HPDE6-E6E7 (cell line): ENCODE measurements around the gene PPP2R2D.

ENCODE experiments used
- DNase-seq: peaks from one replicate; pipeline ENCODE4 v3.0.0; 2011; ENCODE audit warnings: missing footprints; ENCODE audit errors: extremely low spot score

The PPP2R2D gene

GRCh38 chr10:131928248-131929095, 27.7 kb downstream of the PPP2R2D start:
- no peak for DNase-seq

GRCh38 chr10:131929122-131929845, 28.5 kb downstream of the PPP2R2D start:
- DNase-seq: no peak

- no peak for DNase-seq
Observed at GRCh38 chr10:131930150-131930549, 29.3 kb downstream of the PPP2R2D start.

- DNase-seq: no peak
Observed at GRCh38 chr10:131930586-131931330, 29.9 kb downstream of the PPP2R2D start.

GRCh38 chr10:131931981-131932380, 31.2 kb downstream of the PPP2R2D start:
- no peak for DNase-seq

- no peak for DNase-seq
Observed at GRCh38 chr10:131933016-131933695, 32.3 kb downstream of the PPP2R2D start.

- no peak for DNase-seq
Observed at GRCh38 chr10:131933696-131934086, 32.9 kb downstream of the PPP2R2D start.

- DNase-seq: no peak
Observed at GRCh38 chr10:131934769-131935168, 34.0 kb downstream of the PPP2R2D start.

- no peak for DNase-seq
Observed at GRCh38 chr10:131935260-131935659, 34.5 kb downstream of the PPP2R2D start.

GRCh38 chr10:131936294-131936693, 35.5 kb downstream of the PPP2R2D start:
- no peak for DNase-seq

- no peak for DNase-seq
Observed at GRCh38 chr10:131936736-131937135, 35.9 kb downstream of the PPP2R2D start.

GRCh38 chr10:131937836-131938235, 37.0 kb downstream of the PPP2R2D start:
- no peak for DNase-seq

GRCh38 chr10:131938681-131939080, 37.9 kb downstream of the PPP2R2D start:
- DNase-seq: no peak

GRCh38 chr10:131942455-131942854, 41.6 kb downstream of the PPP2R2D start:
- DNase-seq: no peak

- DNase-seq: no peak
Observed at GRCh38 chr10:131943021-131943814, 42.4 kb downstream of the PPP2R2D start.

- no peak for DNase-seq
Observed at GRCh38 chr10:131944412-131944811, 43.6 kb downstream of the PPP2R2D start.

GRCh38 chr10:131944976-131945695, 44.3 kb downstream of the PPP2R2D start:
- DNase-seq: no peak

- no peak for DNase-seq
Observed at GRCh38 chr10:131946321-131946751, 45.5 kb downstream of the PPP2R2D start.

- DNase-seq: no peak
Observed at GRCh38 chr10:131946880-131947279, 46.1 kb downstream of the PPP2R2D start.
